HepG2 (cell line): Measurements from ENCODE around the gene CLDN3. TPM values are rescaled to one million over a fixed set of nuclear protein-coding genes. Genes with fewer than 3 reads are reported as not detected.
A peak's percentile ranks its signal among the peaks of the same experiment; 100 is the strongest.

ENCODE experiments used
- EED ChIP-seq: sonication (generic); formaldehyde crosslinking; IDR thresholded peaks from 2 replicates; pipeline ENCODE4 v1.5.0; 2020; ENCODE audit warnings: mild to moderate bottlenecking, missing genetic modification reagents
- MEIS2 ChIP-seq: sonication (generic); formaldehyde crosslinking; IDR thresholded peaks from 2 replicates; pipeline ENCODE4 v1.9.0; 2021; ENCODE audit warnings: mild to moderate bottlenecking, missing genetic modification reagents
- TBX2 ChIP-seq: sonication (generic); formaldehyde crosslinking; IDR thresholded peaks from 2 replicates; pipeline ENCODE4 v1.5.0; 2020; ENCODE audit warnings: missing genetic modification reagents, mild to moderate bottlenecking, borderline replicate concordance
- TEAD2 ChIP-seq: sonication (generic); formaldehyde crosslinking; IDR thresholded peaks from 2 replicates; pipeline ENCODE4 v1.9.0; 2021; ENCODE audit warnings: missing genetic modification reagents
- ZNF614 ChIP-seq: IDR thresholded peaks from 2 replicates; pipeline ENCODE4 v1.6.1; 2018; ENCODE audit warnings: missing biosample characterization, missing genetic modification reagents, inconsistent platforms, borderline replicate concordance
- ZNF616 ChIP-seq: sonication (generic); formaldehyde crosslinking; IDR thresholded peaks from 2 replicates; pipeline ENCODE4 v1.5.0; 2020; ENCODE audit warnings: low read depth, mild to moderate bottlenecking, missing genetic modification reagents
- polyA plus RNA-seq, 8 experiments: library from polyadenylated mRNA; depleted of rRNA in 3 of 8; stranded (reverse) in 7 of 8; unstranded in 1 of 8; fragments of >200 nt; fragmentation: Illumina TruSeq in 4 of 8; extraction: Trizol in 4 of 8; gene quantifications; 2 replicates each; pipeline versions ENCODE4 v1.2.1 to v1.2.3, GENCODE V29; 2011 to 2016; ENCODE audit warnings: low read depth in 4 of 8, missing spikeins in 1 of 8, mixed read lengths in 1 of 8; ENCODE audit not compliant: insufficient read depth in 1 of 8
- total RNA-seq, 5 experiments: library from RNA; depleted of rRNA; stranded (reverse); fragments of >200 nt; fragmentation: Illumina TruSeq; extraction: Trizol; gene quantifications; 2 replicates each; pipeline ENCODE4 v1.2.3, GENCODE V29; 2016; ENCODE audit warnings: low read depth in 1 of 5
- TF ChIP-seq, protein P1 (sequence below): IDR thresholded peaks from 2 replicates; pipeline ENCODE4 v1.6.1; 2016
- TF ChIP-seq, protein P2 (sequence below): sonication (generic); formaldehyde crosslinking; IDR thresholded peaks from 2 replicates; pipeline ENCODE4 v1.8.1; 2023; ENCODE audit warnings: mild to moderate bottlenecking, missing genetic modification reagents
- TF ChIP-seq, protein P3 (sequence below): fragments of 450-650 bp; IDR thresholded peaks from 2 replicates; pipeline ENCODE4 v1.6.1; 2017
- TF ChIP-seq, protein P4 (sequence below): sonication (generic); formaldehyde crosslinking; IDR thresholded peaks from 2 replicates; pipeline ENCODE4 v1.5.0; 2020; ENCODE audit warnings: mild to moderate bottlenecking, missing genetic modification reagents
- TF ChIP-seq, protein P5 (sequence below): sonication (generic); formaldehyde crosslinking; IDR thresholded peaks from 2 replicates; pipeline ENCODE4 v1.8.0; 2022; ENCODE audit warnings: mild to moderate bottlenecking, missing genetic modification reagents; ENCODE audit not compliant: insufficient replicate concordance
- TF ChIP-seq, protein P6 (sequence below): sonication (generic); formaldehyde crosslinking; IDR thresholded peaks from 2 replicates; pipeline ENCODE4 v1.4.0; 2020; ENCODE audit warnings: missing genetic modification reagents
- TF ChIP-seq, protein P7 (sequence below): sonication (generic); formaldehyde crosslinking; IDR thresholded peaks from 2 replicates; pipeline ENCODE4 v1.4.0; 2020; ENCODE audit warnings: missing genetic modification reagents, borderline replicate concordance

The CLDN3 gene
- total and polyA plus RNA-seq, 2 of the 13 experiments (the other 11 are each of a cell fraction or from before 2014, with no cell fraction given) = 0.31 to 0.51 TPM

DNA sequence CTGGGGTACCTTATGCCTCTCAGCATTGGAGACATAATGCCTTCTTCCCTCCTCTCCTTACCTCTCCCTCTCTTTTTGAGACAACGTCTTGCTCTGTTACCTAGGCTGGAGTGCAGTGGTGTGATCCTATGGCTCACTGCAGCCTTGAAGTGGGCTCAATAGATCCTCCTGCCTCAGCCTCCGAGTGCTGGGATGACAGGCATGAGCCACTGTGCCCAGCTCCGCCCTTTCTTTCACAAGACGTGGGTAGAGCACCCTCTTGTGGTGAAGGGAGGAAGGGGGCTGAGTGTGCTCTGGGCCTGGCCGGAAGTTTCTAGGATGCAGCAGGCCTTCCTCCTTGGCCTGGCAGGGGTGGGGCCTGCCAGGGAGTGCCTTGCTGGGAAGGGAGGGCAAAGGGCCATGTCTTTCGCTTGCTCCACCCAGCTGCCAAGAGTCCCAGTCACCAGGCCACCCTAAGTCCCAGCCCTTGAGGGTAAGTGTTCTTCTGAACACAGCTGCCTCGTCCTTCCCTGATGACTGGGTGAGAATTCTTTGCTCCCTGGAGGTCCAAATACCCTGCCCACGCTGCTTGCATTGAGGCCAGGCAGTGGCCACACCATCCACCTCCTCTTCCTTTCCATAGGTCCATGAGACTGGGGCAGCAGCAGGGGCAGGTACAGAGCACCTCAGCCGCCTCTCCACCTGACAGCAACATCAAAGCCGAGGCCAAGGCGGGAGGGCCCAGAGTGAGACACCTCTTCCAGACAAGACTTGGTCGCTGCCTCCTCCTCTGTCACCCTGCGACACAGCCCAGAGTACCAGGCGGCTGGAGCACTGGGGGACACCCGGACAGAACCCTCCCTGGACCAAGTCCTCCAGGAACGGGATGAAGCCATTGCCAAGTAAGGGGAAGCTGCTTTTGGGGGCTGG, 35.2 kb downstream of the CLDN3 start (continued):
- TF ChIP-seq, protein P1, sequence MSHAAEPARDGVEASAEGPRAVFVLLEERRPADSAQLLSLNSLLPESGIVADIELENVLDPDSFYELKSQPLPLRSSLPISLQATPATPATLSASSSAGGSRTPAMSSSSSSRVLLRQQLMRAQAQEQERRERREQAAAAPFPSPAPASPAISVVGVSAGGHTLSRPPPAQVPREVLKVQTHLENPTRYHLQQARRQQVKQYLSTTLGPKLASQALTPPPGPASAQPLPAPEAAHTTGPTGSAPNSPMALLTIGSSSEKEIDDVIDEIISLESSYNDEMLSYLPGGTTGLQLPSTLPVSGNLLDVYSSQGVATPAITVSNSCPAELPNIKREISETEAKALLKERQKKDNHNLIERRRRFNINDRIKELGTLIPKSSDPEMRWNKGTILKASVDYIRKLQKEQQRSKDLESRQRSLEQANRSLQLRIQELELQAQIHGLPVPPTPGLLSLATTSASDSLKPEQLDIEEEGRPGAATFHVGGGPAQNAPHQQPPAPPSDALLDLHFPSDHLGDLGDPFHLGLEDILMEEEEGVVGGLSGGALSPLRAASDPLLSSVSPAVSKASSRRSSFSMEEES = no peak
- no peak for TF ChIP-seq ZNF616
- TF ChIP-seq, protein P2, sequence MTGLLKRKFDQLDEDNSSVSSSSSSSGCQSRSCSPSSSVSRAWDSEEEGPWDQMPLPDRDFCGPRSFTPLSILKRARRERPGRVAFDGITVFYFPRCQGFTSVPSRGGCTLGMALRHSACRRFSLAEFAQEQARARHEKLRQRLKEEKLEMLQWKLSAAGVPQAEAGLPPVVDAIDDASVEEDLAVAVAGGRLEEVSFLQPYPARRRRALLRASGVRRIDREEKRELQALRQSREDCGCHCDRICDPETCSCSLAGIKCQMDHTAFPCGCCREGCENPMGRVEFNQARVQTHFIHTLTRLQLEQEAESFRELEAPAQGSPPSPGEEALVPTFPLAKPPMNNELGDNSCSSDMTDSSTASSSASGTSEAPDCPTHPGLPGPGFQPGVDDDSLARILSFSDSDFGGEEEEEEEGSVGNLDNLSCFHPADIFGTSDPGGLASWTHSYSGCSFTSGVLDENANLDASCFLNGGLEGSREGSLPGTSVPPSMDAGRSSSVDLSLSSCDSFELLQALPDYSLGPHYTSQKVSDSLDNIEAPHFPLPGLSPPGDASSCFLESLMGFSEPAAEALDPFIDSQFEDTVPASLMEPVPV (CRISPR knock-in tag) = no peak
- TF ChIP-seq, protein P3, sequence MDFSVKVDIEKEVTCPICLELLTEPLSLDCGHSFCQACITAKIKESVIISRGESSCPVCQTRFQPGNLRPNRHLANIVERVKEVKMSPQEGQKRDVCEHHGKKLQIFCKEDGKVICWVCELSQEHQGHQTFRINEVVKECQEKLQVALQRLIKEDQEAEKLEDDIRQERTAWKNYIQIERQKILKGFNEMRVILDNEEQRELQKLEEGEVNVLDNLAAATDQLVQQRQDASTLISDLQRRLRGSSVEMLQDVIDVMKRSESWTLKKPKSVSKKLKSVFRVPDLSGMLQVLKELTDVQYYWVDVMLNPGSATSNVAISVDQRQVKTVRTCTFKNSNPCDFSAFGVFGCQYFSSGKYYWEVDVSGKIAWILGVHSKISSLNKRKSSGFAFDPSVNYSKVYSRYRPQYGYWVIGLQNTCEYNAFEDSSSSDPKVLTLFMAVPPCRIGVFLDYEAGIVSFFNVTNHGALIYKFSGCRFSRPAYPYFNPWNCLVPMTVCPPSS = no peak
- TF ChIP-seq TEAD2 (CRISPR knock-in tag) = no peak
- TF ChIP-seq EED = 0 out of 2 replicates have a peak, but pooled peaks have one; percentile 58
- TF ChIP-seq, protein P4, sequence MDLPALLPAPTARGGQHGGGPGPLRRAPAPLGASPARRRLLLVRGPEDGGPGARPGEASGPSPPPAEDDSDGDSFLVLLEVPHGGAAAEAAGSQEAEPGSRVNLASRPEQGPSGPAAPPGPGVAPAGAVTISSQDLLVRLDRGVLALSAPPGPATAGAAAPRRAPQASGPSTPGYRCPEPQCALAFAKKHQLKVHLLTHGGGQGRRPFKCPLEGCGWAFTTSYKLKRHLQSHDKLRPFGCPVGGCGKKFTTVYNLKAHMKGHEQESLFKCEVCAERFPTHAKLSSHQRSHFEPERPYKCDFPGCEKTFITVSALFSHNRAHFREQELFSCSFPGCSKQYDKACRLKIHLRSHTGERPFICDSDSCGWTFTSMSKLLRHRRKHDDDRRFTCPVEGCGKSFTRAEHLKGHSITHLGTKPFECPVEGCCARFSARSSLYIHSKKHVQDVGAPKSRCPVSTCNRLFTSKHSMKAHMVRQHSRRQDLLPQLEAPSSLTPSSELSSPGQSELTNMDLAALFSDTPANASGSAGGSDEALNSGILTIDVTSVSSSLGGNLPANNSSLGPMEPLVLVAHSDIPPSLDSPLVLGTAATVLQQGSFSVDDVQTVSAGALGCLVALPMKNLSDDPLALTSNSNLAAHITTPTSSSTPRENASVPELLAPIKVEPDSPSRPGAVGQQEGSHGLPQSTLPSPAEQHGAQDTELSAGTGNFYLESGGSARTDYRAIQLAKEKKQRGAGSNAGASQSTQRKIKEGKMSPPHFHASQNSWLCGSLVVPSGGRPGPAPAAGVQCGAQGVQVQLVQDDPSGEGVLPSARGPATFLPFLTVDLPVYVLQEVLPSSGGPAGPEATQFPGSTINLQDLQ = no peak
- TF ChIP-seq, protein P5, sequence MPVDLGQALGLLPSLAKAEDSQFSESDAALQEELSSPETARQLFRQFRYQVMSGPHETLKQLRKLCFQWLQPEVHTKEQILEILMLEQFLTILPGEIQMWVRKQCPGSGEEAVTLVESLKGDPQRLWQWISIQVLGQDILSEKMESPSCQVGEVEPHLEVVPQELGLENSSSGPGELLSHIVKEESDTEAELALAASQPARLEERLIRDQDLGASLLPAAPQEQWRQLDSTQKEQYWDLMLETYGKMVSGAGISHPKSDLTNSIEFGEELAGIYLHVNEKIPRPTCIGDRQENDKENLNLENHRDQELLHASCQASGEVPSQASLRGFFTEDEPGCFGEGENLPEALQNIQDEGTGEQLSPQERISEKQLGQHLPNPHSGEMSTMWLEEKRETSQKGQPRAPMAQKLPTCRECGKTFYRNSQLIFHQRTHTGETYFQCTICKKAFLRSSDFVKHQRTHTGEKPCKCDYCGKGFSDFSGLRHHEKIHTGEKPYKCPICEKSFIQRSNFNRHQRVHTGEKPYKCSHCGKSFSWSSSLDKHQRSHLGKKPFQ (CRISPR knock-in tag) = no peak
- TF ChIP-seq, protein P6, sequence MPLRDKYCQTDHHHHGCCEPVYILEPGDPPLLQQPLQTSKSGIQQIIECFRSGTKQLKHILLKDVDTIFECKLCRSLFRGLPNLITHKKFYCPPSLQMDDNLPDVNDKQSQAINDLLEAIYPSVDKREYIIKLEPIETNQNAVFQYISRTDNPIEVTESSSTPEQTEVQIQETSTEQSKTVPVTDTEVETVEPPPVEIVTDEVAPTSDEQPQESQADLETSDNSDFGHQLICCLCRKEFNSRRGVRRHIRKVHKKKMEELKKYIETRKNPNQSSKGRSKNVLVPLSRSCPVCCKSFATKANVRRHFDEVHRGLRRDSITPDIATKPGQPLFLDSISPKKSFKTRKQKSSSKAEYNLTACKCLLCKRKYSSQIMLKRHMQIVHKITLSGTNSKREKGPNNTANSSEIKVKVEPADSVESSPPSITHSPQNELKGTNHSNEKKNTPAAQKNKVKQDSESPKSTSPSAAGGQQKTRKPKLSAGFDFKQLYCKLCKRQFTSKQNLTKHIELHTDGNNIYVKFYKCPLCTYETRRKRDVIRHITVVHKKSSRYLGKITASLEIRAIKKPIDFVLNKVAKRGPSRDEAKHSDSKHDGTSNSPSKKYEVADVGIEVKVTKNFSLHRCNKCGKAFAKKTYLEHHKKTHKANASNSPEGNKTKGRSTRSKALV (CRISPR knock-in tag) = no peak
- TF ChIP-seq, protein P7, sequence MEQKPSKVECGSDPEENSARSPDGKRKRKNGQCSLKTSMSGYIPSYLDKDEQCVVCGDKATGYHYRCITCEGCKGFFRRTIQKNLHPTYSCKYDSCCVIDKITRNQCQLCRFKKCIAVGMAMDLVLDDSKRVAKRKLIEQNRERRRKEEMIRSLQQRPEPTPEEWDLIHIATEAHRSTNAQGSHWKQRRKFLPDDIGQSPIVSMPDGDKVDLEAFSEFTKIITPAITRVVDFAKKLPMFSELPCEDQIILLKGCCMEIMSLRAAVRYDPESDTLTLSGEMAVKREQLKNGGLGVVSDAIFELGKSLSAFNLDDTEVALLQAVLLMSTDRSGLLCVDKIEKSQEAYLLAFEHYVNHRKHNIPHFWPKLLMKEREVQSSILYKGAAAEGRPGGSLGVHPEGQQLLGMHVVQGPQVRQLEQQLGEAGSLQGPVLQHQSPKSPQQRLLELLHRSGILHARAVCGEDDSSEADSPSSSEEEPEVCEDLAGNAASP (CRISPR knock-in tag) = no peak
- TF ChIP-seq ZNF614 = peak; percentile 36; the same call in 1 of the 2 replicates
- TF ChIP-seq TBX2 (CRISPR knock-in tag) = peak; percentile 60
- TF ChIP-seq MEIS2 = no peak
